ENCODE results near the gene ZNF691.
"Not testable (repeated sequence)": the region's sequence is repeated elsewhere in the genome, so short reads cannot be mapped to it uniquely, and the experiment has no call there.

Gene ZNF691

DNA sequence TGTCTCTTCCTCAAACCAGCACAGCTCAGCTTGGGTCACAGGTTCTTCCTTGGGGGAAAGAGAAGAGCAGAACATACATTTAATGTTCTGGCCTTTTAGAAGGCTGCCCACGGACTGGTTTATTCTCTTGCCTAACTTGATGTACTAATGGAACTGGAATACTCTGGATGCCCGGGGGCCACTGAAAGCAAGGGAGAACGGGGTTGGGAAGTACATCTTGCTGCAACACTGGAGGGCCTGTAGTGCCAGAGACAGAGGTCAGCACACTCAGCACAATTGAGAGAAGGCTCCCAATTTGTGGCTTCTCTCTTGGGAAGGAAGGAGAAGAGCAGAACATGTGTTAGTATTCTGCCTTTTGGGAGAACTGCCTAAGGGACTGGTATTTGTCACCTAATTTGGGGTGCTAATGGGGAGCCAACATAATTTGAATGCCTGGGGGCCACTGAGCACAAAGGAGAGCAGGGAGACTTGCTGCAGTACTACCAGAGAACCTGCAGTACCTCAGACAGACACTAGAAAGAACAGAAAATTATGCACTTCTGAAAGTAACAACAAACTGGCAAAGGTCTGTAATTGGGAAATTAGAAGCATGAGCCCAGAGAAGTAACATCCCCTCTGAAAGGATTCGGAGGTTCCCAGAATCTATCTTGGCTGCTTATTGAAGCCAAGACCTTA lies 14.1 kb downstream of the ZNF691 start:
- ATAC-seq (no peak), DNase-seq (no peak)

DNA sequence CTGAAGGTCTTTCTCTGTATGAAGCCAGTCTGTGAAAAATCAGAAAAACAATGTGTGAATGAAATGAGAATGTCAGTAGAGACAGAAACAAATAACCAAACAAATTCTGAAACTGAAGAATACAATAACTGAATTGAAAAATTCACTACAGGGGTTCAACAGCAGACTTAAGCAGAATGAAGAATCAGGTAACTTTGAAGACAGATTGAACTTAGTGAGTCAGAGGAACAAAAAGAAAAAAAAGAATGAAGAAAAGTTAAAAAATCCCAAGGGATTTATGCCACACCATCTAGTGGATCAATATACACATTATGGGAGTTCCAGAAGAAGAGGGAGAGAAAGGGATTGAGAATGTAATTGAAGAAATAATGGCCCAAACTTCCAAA lies 14.6 kb downstream of the ZNF691 start:
- DNase-seq: no peak
- no peak for ATAC-seq

DNA sequence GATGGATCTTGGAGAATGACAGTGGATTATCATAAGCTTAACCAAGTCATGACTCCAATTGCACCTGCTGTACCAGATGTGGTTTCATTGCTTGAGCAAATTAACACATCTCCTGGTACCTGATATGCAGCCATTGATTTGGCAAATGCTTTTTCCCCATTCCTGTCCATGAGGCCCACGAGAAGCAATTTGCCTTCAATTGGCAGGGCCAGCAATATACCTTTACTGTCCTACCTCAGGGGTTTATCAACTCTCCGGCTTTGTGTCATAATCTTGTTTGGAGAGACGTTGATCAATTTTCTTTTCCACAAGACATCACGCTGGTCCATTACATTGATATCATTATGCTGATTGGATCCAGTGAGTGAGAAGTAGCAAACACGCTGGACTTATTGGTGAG lies 20.1 kb downstream of the ZNF691 start:
- DNase-seq: no peak
- ATAC-seq: no peak

DNA sequence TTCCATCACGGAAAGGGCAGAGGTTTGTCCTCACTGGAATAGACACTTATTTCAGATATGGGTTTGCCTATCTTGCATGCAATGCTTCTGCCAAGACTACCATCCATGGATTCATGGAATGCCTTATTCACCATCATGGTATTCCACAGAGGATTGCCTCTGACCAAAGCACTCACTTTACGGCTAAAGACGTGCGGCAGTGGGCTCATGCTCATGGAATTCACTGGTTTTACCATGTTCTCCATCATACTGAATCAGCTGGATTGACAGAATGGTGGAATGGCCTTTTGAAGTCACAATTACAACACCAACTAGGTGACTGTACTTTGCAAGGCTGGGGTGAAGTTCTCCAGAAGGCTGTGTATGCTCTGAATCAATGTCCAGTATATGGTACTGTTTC lies 22.1 kb downstream of the ZNF691 start:
- DNase-seq: not testable (repeated sequence)

DNA sequence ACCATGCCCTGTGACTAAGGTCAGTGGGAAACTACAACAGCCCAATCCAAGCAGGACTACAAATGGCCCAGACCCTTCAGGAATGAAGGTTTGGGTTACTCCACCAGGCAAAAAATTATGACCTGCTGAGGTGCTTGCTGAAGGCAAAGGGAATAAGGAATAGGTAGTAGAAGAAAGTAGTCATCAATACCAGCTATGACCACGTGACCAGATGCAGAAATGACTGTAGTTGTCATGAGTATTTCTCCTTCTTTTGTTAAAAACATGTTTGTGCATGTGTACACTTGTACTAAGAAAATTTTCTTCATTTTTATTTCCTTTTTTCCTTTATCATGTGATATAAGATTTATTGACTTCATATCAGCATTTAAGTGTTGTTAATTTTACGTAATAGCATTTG lies 22.8 kb downstream of the ZNF691 start:
- not testable (repeated sequence) for ATAC-seq

More for the DNA sequence above, 22.1 kb downstream of the ZNF691 start:
- ATAC-seq: not testable (repeated sequence)

DNA sequence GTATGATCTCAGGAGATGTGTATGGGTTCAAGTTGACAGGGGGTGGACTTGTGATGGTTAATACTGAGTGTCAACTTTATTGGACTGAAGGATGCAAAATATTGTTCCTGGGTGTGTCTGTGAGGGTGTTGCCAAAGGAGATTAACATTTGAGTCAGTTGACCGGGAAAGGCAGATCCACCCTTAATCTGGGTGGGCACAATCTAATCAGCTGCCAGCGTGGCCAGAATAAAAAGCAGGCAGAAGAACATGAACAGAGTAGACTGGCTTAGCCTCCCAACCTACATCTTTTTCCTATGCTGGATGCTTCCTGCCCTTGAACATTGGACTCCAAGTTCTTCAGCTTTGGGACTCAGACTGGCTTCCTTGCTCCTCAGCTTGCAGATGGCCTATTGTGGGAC lies 23.3 kb downstream of the ZNF691 start:
- not testable (repeated sequence) for ATAC-seq, DNase-seq

More for the DNA sequence above, 22.8 kb downstream of the ZNF691 start:
- not testable (repeated sequence) for DNase-seq

DNA sequence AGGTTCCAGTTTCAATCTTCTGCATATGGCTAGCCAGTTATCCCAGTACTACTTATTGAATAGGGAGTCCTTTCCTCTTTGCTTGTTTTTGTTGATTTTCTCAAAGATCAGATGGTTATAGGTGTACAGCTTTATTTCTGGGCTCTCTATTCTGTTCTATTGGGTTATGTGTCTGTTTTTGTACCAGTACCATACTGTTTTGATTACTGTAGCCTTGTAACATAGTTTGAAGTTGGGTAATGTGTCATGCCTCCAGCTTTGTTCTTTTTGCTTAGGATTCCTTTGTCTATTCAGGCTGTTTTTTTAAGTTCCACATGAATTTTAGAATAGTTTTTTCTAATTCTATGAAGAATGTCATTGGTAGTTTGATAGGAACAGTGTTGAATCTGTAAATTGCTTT lies 26.7 kb downstream of the ZNF691 start:
- ATAC-seq, DNase-seq: not testable (repeated sequence)

DNA sequence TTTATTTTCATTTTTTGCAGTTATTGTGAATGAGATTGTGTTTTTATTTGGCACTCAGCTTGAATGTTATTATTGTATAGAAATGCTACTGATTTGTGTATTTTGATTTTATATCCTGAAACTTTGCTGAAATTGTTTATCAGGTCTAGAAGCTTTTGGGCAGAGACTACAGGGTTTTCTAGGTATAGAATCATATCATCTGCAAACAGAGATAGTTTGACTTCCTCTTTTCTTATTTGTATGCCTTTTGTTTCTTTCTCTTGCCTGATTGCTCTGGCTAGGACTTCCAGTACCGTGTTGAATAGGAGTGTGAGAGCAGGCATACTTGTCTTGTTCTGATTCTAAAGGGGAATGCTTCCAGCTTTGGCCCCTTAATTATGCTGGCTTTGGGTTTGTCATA lies 27.3 kb downstream of the ZNF691 start:
- ATAC-seq: no peak

DNA sequence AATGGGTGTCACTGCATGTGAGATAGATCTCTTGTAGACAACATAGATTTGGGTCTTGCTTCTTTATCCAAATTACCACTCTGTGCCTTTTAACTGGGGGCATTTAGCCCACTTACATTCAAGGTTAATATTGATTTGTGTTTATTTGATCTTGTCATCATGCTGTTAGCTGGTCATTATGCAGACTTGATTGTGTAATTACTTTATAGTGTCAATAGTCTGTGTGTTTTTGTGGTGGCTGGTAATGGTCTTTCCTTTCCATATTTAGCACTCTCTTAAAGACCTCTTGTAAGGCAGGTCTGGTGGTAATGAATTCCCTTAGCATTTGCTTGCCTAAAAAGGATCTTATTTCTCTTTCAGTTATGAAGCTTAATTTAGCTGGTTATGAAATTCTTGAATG lies 29.6 kb downstream of the ZNF691 start:
- ATAC-seq: no peak
- DNase-seq: no peak

More for the DNA sequence above, 27.3 kb downstream of the ZNF691 start:
- DNase-seq: no peak

DNA sequence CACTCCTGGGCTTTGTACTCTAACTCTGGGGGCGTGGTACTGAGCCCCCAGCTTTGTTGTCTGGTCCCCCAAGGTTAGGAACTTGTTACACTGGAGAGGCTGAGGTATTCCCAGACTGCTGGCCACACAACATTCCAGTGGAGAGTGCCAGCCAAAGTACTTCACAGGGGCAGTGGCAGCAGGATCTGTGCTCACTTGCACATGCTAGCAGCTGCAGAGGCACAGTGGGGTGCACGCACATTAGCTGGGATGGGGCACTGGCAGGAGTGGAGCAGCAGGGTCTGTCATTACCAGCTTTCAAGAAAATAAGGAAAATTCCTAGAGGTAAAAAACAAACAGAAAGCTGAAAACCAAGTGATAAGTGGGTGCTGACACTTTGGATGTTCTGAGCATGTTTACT lies 31.0 kb downstream of the ZNF691 start:
- ATAC-seq (no peak), DNase-seq (no peak)

DNA sequence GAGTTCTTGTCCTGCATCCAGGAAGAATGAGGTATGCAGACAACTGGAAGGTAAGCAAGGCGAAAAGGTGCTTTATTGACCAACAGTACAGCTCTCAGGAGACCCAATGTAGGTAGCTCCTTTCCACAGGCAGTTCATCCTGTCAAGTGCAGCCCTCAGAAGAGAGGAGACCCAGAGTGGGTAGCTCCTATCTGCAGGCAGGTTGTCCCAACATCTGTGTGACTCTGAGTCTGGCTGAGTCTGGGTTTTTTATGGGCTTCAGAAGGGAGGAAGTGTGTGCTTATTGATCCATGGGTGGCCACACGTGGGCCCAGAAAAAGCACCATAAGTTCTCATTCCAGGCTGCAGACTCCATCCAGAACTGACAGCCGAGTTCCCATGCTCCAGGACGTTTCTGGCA lies 34.0 kb downstream of the ZNF691 start:
- no peak for DNase-seq

DNA sequence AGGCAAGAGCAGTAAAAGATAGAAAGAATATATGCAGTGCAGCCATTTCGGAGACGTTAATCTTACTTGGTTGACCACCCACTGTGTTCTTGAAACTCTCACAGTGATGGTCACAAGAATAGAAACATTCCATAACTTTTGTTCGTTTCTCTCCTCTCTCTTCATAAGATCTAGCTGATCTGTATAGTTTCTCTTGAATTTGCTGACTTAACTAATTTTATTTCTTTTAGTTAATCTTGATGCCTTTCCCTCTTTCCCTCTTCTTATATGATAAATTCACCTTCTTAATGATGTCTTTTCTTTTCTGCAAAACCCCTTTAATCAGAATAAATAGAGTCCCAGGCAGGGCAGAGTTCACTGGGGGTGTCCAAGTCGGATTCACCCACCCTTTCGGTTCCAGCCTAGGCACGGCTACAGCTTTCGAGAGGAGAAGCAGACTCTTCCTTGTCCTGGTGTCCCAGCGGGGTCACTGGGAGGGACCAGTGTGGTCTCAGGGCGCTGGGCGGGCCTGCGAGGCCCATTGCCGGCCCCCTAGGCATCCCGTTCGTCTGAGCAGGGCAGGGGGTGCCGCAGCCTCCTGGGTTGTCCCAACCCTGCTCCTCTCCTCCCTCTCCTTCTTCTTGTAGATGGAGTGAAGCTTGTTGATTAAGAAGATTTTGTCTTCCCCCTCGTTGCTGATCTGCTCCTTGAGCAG lies 39.8 kb downstream of the ZNF691 start:
- ATAC-seq (no peak), DNase-seq (no peak)

More for the DNA sequence above, 34.0 kb downstream of the ZNF691 start:
- ATAC-seq: no peak

DNA sequence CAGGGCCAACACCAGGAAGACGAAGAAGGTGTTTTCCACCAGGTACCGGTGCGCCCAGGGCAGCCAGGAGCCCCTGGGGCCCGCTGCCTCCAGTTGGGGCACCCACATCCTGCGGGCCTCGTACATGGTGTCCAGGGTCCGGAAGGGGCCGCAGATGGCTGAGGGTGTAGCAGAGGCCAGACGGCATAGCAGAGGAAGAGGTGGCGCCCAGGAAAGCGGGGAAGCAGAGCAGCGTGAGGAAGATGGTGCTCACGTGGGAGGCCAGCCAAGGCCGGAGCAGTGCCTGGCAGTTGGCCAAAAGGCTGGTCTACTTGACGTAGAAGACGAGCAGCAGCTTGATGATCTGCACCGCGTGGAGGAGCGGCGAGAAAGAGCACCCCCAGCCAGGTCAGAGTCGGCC lies 40.4 kb downstream of the ZNF691 start:
- no peak for ATAC-seq

DNA sequence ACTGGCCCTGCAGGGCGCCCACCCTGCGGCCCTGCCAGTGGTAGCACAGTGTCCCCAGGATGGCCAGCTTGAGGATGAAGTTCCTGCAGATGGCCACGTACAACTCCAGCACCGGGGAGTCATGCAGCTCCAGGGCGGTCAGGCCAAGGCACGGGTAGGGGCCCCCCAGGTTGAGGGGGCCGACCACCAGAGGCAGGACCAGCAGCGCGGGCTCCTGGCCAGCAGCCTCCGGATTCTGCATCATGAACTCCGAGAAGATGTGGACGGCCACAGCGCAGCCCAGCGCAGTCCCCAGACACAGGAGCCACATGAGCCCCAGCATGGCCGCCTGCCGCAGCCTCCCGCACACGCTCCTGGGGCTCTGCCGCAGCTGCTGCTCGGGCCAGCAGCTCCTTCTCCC lies 41.0 kb downstream of the ZNF691 start:
- DNase-seq (no peak), ATAC-seq (no peak)

More for the DNA sequence above, 40.4 kb downstream of the ZNF691 start:
- DNase-seq: no peak

DNA sequence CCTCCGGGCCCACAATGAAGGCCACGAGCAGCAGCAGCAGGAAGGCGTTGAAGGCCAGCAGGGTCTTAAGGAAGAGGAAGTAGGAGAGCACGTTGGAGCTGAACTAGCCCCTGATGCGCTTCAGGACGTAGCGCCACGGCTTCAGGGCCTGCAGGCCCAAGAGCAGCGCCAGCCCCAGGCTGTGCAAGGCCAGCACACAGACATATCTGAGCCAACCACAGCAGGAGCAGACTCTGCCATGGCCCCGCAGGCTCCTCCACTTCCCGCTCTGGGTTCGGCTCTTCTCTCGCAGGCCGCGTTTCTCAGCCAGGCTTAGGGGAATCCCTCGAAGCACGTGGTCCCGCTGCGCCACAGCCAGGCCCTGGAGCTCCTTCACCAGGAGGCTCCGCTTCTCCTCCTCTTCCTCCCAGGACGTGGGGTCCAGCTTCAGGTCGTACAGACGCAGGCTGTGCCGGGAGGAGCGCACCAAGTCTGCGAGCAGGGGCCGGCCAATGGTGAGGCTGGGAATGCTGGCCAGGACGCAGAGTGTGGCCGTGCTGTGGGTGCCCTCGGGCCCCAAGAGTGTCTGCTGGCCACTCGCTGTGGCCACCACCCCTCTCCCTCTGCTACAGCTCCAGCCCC lies 41.7 kb downstream of the ZNF691 start:
- DNase-seq (no peak), ATAC-seq (no peak)

DNA sequence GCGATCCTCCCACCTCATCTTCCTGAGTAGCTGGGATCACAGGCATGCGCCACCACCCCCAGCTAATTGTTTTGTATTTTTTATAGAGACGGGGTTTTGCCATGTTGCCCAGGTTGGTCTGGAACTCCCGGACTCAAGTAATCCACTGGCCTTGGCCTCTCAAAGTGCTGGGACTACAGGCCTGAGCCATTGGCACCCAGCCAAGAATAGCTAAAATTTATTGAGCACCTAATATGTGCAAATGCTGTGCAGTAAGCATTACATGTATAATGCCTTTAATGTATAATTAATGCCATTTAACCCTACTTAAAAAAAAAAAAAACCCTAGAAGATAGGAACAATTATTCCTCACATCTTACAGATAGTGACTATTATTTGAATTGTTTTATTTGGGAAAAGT lies 42.9 kb downstream of the ZNF691 start:
- no peak for DNase-seq
- no peak for ATAC-seq

DNA sequence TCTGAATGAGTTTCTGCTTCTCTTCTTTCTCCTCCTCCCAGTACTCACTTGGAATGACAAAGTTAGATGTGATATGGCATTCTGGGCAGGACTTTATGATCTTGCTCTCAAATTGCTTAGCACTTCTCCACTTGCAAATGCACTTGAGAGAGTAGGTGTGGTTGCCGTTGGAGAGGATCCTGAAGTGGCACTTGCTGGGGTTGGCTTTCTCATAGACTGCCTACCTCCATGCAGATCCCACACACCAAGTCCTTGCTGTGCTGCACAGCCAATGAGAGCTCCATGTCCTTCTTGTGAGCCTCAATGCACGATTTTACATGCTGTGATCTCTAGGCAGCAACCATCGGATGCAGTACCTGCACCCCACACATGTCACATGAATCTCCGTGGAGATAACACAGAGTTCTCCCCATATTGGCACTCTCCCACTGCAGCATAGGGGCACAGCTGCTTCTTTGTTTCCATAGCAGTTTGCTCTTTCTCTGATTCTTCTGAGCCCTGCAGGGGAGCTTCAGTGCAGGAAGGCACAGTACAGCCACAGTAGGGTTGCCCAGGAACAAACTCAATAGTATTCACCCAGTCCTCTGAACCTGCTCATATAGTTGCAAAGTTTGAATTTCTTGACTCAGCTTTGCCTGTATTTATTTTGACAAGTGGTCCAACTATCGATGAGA lies 45.2 kb downstream of the ZNF691 start:
- DNase-seq (no peak), ATAC-seq (no peak)

DNA sequence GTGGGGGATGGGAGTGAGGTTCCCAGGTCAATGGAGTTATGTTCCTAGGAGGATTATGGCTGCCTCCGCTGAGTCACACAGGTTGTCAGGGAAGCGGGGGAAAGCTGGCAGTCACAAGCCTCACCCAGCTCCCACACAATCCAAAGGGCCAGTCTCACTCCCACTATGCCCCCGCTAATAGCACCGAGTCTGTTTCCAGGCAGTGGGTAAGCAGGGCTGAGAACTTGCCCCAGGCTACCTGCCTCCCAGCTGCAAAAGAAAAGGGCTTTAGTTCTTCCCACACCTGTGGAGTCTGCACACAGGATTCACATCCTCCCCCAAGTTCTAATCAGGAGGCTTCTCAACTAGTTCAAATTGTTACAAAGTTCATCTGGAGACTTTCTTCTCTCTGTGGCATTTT lies 53.5 kb downstream of the ZNF691 start:
- not testable (repeated sequence) for ATAC-seq, DNase-seq
